GM10847 (cell line): ENCODE measurements around the gene CDNF.

ENCODE experiments used
- POLR2A ChIP-seq: IDR thresholded peaks from 2 replicates; pipeline ENCODE4 v1.6.1; 2011; ENCODE audit not compliant: insufficient read length; ENCODE audit errors: extremely low read depth

The CDNF gene

DNA sequence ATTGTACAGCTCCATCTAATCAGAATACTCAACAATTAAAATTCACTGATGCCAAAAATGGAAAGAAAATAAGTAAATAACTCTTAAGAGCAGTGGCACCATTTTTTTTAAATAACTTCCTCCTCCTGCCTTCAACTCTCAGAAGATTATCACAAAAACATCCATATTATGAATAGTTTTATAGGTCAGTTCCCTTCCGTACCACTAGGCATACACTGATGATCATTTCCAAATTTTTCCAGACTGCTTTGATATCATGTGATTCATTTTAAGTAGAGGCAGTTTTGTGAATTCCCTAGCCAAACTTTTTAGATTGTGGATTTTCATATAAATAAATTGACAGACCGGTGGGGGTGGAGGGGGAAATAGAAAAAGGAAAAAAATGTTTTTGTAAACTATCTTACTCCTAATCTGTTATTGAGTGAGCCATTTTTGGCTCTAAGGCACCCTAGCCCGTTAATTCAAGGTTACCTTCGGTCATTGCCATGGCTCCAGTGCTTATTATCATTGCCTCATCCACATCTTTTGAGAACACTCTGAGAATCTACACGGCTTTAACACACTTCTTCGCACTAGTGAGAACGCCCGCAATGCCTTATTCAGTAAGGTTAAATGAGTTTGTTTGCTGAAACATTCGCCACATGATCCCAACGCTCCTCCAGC lies 64.2 kb downstream of the CDNF start:
- no peak for TF ChIP-seq POLR2A

- TF ChIP-seq POLR2A = no peak
Measured at GRCh38 chr10:14772399-14772798, 65.4 kb downstream of the CDNF start.

GRCh38 chr10:14770927-14771326 lies 66.9 kb downstream of the CDNF start:
- no peak for TF ChIP-seq POLR2A
